ENCODE results near the gene C1orf159.

GRCh38 chr1:1140673-1141072 is 24.8 kb upstream of the C1orf159 start:
- TF ChIP-seq CTCF (IDR thresholded peaks at IDR 0.05) (no peak), EZH2 (IDR thresholded peaks at IDR 0.05; ENCODE audit: borderline replicate concordance, insufficient read depth, low read depth, low read length, poor library complexity, severe bottlenecking) (no peak)
